HG03045 (cell line): ENCODE data around the gene CPM.
A peak's percentile ranks its signal among the peaks of the same experiment; 100 is the strongest.

Experiments used
- ATAC-seq: cut with Tn5 transposase; IDR thresholded peaks from one replicate; pipeline ENCODE4 v1.9.1; 2021; ENCODE audit warnings: mild to moderate bottlenecking, moderate library complexity; ENCODE audit not compliant: unreplicated experiment

Gene CPM

GRCh38 chr12:68957273-68957672, 24.3 kb upstream of the CPM start:
- ATAC-seq = no peak

GRCh38 chr12:68956466-68956865, 23.5 kb upstream of the CPM start:
- ATAC-seq = no peak

- no peak for ATAC-seq
These were observed 21.8 kb upstream of the CPM start for GRCh38 chr12:68954811-68955210.

GRCh38 chr12:68953536-68953935, 20.6 kb upstream of the CPM start:
- no peak for ATAC-seq

GRCh38 chr12:68951652-68952051, 18.7 kb upstream of the CPM start:
- ATAC-seq = no peak

GRCh38 chr12:68950511-68950910, 17.5 kb upstream of the CPM start:
- no peak for ATAC-seq

GRCh38 chr12:68945255-68945654, 12.3 kb upstream of the CPM start:
- no peak for ATAC-seq

- ATAC-seq = no peak
These were observed 11.5 kb upstream of the CPM start for GRCh38 chr12:68944296-68945076.

- ATAC-seq = no peak
These were observed 10.9 kb upstream of the CPM start for GRCh38 chr12:68943848-68944247.

GRCh38 chr12:68940731-68941130, 7.8 kb upstream of the CPM start:
- no peak for ATAC-seq

GRCh38 chr12:68939505-68939904, 6.5 kb upstream of the CPM start:
- ATAC-seq = no peak

- no peak for ATAC-seq
These were observed 1.4 kb upstream of the CPM start for GRCh38 chr12:68934392-68934791.

- ATAC-seq = peak; percentile 34
These were observed 627 bp downstream of the CPM start for GRCh38 chr12:68932128-68932960.

- ATAC-seq = no peak
These were observed 2.8 kb downstream of the CPM start for GRCh38 chr12:68930178-68930577.

GRCh38 chr12:68924546-68924945, 8.4 kb downstream of the CPM start:
- ATAC-seq = no peak

- ATAC-seq = no peak
These were observed 13.3 kb downstream of the CPM start for GRCh38 chr12:68919581-68920239.

GRCh38 chr12:68918960-68919359, 14.0 kb downstream of the CPM start:
- no peak for ATAC-seq

- ATAC-seq = no peak
These were observed 17.9 kb downstream of the CPM start for GRCh38 chr12:68915055-68915454.

GRCh38 chr12:68913682-68914081, 19.3 kb downstream of the CPM start:
- ATAC-seq = no peak

- ATAC-seq = no peak
These were observed 20.1 kb downstream of the CPM start for GRCh38 chr12:68912916-68913315.

- no peak for ATAC-seq
These were observed 21.7 kb downstream of the CPM start for GRCh38 chr12:68911197-68911718.
